Type B pancreatic cell (in vitro differentiated cells): Measurements from ENCODE around the gene DNAH6. TPM values are rescaled to one million over a fixed set of nuclear protein-coding genes. Genes with fewer than 3 reads are reported as not detected.

ENCODE experiments used
- DNase-seq: peaks from one replicate; pipeline ENCODE4 v3.0.0; 2021; ENCODE audit warnings: mixed read lengths; ENCODE audit not compliant: unreplicated experiment; ENCODE audit errors: extremely low spot score
- H3K27ac Mint-ChIP-seq: 2 replicates; pipeline ENCODE4 v1.8.0; 2021; ENCODE audit warnings: mild to moderate bottlenecking, mixed read lengths
- H3K27me3 Mint-ChIP-seq: 2 replicates; pipeline ENCODE4 v1.8.0; 2021; ENCODE audit warnings: mixed read lengths
- H3K36me3 Mint-ChIP-seq: 2 replicates; pipeline ENCODE4 v1.8.0; 2021; ENCODE audit warnings: mixed read lengths
- H3K4me1 Mint-ChIP-seq: one replicate; pipeline ENCODE4 v1.8.0; 2021; ENCODE audit warnings: mixed read lengths; ENCODE audit not compliant: unreplicated experiment
- H3K4me3 Mint-ChIP-seq: 2 replicates; pipeline ENCODE4 v1.8.0; 2021; ENCODE audit warnings: mild to moderate bottlenecking, mixed read lengths
- H3K9me3 Mint-ChIP-seq: 2 replicates; pipeline ENCODE4 v1.8.0; 2021; ENCODE audit warnings: mixed read lengths
- total RNA-seq: library from RNA; stranded (reverse); gene quantifications from 2 replicates; pipeline ENCODE4 v1.2.1, GENCODE V29; 2021; ENCODE audit warnings: low replicate concordance
- TF ChIP-seq, protein P1 (sequence below): fragments of 200-600 bp; sonication (generic); conservative IDR thresholded peaks from 2 replicates; pipeline ENCODE4 v1.5.0; 2021; ENCODE audit warnings: antibody characterized with exemption, mild to moderate bottlenecking

The DNAH6 gene
- total RNA-seq, 1 donor from 2014 or later = 3.8 TPM

DNA sequence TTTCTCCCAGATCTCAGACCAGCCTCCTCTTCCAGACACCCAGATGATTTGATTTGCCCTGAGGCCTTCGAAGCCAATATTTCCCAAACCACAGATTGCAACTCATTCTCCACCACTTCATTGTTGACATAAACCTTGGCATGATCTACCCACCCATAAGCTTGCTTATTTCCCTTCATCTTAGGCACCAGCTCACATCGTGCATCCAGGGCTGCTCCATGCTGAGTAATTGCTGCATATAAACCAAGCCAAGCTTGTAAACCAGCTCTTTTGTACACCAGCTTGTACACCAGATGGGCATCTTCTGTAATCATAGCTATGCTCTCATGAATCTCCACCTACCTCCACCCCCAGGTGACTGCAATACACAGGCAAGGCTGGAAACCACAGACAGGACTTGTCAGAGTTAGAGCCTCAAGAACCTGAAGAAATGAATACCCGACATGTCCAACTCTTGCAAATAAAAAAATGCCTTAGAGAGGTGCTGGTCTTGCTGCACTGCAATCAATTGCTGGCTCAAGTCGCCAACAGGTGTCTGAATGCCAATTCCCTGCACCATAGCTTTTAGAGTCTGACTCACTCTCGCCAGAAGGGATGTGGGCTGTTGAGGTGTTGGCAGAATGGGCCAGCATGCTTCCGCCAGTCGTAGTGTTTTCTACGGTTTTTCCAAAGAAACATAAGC, 333.1 kb downstream of the DNAH6 start:
- TF ChIP-seq, protein P1, sequence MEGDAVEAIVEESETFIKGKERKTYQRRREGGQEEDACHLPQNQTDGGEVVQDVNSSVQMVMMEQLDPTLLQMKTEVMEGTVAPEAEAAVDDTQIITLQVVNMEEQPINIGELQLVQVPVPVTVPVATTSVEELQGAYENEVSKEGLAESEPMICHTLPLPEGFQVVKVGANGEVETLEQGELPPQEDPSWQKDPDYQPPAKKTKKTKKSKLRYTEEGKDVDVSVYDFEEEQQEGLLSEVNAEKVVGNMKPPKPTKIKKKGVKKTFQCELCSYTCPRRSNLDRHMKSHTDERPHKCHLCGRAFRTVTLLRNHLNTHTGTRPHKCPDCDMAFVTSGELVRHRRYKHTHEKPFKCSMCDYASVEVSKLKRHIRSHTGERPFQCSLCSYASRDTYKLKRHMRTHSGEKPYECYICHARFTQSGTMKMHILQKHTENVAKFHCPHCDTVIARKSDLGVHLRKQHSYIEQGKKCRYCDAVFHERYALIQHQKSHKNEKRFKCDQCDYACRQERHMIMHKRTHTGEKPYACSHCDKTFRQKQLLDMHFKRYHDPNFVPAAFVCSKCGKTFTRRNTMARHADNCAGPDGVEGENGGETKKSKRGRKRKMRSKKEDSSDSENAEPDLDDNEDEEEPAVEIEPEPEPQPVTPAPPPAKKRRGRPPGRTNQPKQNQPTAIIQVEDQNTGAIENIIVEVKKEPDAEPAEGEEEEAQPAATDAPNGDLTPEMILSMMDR = no peak
- Mint-ChIP-seq H3K36me3 (no peaks in the 10 kb centered on the region), H3K9me3 (peaks cover 5% of the 10 kb centered on the region), H3K4me1 (no peaks in the 10 kb centered on the region), H3K27me3 (no peaks in the 10 kb centered on the region), H3K27ac (no peak overlapping the region), H3K4me3 (no peak overlapping the region)
- no peak for DNase-seq

DNA sequence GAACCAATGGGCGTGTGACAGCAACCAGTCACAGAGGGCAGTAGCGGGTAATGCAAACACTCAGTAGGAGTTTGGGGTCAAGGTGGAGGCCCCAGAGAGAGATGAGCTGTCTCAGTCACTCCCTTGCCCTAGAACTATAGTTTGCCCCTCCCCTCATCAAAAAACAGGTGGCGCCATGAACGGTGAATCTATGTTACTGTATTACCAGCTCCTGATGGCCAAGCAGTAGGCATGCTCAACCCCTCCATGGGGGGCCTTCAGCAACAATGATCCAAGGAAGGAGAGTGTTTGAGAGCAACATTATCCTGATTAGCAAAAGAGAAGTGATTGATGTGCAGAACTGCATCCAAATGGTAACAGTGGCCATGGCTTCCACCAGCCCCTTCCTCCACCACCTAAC, 334.2 kb downstream of the DNAH6 start:
- Mint-ChIP-seq H3K36me3 (no peaks in the 10 kb centered on the region), H3K27ac (no peak overlapping the region), H3K4me3 (no peak overlapping the region), H3K4me1 (no peaks in the 10 kb centered on the region), H3K9me3 (peaks cover 5% of the 10 kb centered on the region), H3K27me3 (peaks cover 8% of the 10 kb centered on the region)
- TF ChIP-seq, protein P1 = no peak
- no peak for DNase-seq

DNA sequence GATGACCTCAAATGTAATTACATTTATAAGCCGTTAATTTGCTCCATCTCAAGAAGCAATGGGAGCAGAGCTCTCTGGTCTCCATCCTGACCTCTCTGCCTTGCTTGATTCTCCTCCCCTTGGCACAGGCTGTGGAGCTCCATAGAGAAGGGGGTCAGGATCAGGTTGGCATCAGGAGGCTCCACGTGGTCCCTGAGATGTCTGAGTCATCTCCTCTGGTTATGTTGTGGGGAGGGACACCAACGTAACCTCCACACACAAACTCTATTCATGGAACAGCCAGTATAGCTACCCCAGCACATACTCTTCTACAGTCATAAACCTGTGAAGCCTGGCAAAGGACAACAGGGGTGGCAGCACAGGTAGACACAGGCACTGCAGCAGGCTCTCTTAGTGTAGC, 335.6 kb downstream of the DNAH6 start:
- no peak overlapping the region for H3K4me3 Mint-ChIP-seq
- TF ChIP-seq, protein P1 = no peak
- peaks cover 20% of the 10 kb centered on the region for H3K27me3 Mint-ChIP-seq
- no peak for DNase-seq
- H3K36me3 Mint-ChIP-seq = no peaks in the 10 kb centered on the region
- H3K27ac Mint-ChIP-seq = no peak overlapping the region
- H3K9me3 Mint-ChIP-seq = peaks cover 9% of the 10 kb centered on the region
- H3K4me1 Mint-ChIP-seq = no peaks in the 10 kb centered on the region

DNA sequence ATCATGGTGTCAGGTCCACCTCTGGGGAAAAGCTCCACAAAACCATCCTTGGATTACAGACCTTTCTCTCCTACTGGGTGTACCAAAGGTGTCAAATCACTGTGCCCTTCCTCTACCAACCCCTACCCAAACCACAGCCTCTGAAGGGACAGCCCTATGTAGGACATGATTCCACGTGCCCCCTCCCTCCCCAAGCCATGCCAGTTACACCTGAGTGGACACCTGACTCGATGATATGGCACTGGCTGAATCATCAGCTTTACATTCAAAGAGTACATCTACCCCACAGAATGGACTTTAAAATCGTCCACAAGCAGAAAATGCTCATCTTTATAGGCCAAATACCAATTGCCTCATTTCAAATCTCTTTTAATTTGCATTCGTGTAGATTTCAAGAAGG, 338.6 kb downstream of the DNAH6 start:
- Mint-ChIP-seq H3K9me3 (peaks cover 9% of the 10 kb centered on the region), H3K27me3 (peaks cover 27% of the 10 kb centered on the region), H3K27ac (no peak overlapping the region)

DNA sequence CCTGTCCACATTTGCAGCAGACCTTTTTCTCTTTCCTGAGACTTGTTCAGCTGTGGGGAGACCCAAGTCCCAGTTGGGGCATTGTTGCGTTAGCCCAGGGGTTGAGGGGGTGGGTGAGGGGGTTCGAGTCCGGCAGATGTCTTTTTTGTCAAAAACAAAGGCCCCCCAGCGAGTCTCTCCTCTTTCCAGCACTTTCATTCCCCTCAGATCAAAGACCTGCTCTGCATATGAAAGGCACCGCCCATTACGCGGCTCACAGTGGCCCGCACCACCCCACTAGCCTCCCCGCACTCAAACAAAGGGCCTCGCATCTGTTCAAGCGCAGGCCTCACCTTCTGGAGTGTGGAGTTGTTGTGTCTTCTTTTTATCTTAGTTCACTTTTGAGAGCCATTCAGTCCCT, 339.4 kb downstream of the DNAH6 start:
- Mint-ChIP-seq H3K27me3 (peaks cover 27% of the 10 kb centered on the region), H3K27ac (no peak overlapping the region)

More for the DNA sequence above, 338.6 kb downstream of the DNAH6 start:
- DNase-seq = no peak
- H3K4me3 Mint-ChIP-seq = no peak overlapping the region
- H3K4me1 Mint-ChIP-seq = no peaks in the 10 kb centered on the region
- H3K36me3 Mint-ChIP-seq = no peaks in the 10 kb centered on the region
- TF ChIP-seq, protein P1 = no peak

More for the DNA sequence above, 339.4 kb downstream of the DNAH6 start:
- H3K4me3 Mint-ChIP-seq = no peak overlapping the region
- no peaks in the 10 kb centered on the region for H3K4me1 Mint-ChIP-seq
- peaks cover 9% of the 10 kb centered on the region for H3K9me3 Mint-ChIP-seq
- no peak for DNase-seq
- H3K36me3 Mint-ChIP-seq = no peaks in the 10 kb centered on the region
- TF ChIP-seq, protein P1 = no peak
